ACHN (cell line): Measurements from ENCODE around the gene ATG16L1.

Experiments
- DNase-seq: peaks from one replicate; pipeline ENCODE4 v3.0.0-alpha.2; 2015
- in situ Hi-C: cut with HindIII; loops from 2 replicates; pipeline ENCODE4 v1.10.0; 2017; ENCODE audit warnings: low sequenced_read_pairs, low pct_ligation_motif_present, low pct_unique_long_range_greater_than_20kb

ATG16L1 gene

GRCh38 chr2:233343171-233343705, 91.8 kb downstream of the ATG16L1 start:
- no peak for DNase-seq
- in situ Hi-C loops, result no loop called here
